Measurements from ENCODE around the gene MRPL19.
"Not testable (repeated sequence)": the region's sequence is repeated elsewhere in the genome, so short reads cannot be mapped to it uniquely, and the experiment has no call there.

The MRPL19 gene

GRCh38 chr2:75667884-75668283 is 21.3 kb downstream of the MRPL19 start:
- H3K27me3 ChIP-seq (ENCODE audit: control insufficient read depth, low read length), result no peaks in the 10 kb centered on the region
- peaks cover 71% of the 10 kb centered on the region for H3K36me3 ChIP-seq (ENCODE audit: control insufficient read depth, low read length)
- H3K27ac ChIP-seq (ENCODE audit: low read depth, low read length), result no peak overlapping the region
- no peak overlapping the region for H3K4me2 ChIP-seq (ENCODE audit: low read length)
- H3K4me3 ChIP-seq (ENCODE audit: low read length), result no peak overlapping the region
- no peaks in the 10 kb centered on the region for H3K79me2 ChIP-seq (ENCODE audit: control insufficient read depth, low read length)
- TF ChIP-seq CTCF (IDR thresholded peaks at IDR 0.05; ENCODE audit: low read depth, low read length, poor library complexity, severe bottlenecking) (no peak), EZH2phosphoT487 (IDR thresholded peaks at IDR 0.05; ENCODE audit: borderline replicate concordance, low read length) (no peak)
- no peaks in the 10 kb centered on the region for H3K9me2 ChIP-seq (replicated peaks; ENCODE audit: control insufficient read depth, low read length)
- no peaks in the 10 kb centered on the region; the same call in 1 of the 2 replicates for H3F3A ChIP-seq (ENCODE audit: control insufficient read depth, insufficient read depth)
- no peaks in the 10 kb centered on the region for H3K4me1 ChIP-seq (ENCODE audit: control insufficient read depth, low read length)
- H4K20me1 ChIP-seq (ENCODE audit: control insufficient read depth, insufficient read depth, low read depth, low read length), result no peaks in the 10 kb centered on the region
- no peaks in the 10 kb centered on the region for H3K9me3 ChIP-seq (ENCODE audit: control insufficient read depth, insufficient read depth, low read length)

- not testable (repeated sequence) for H3K4me1 ChIP-seq (ENCODE audit: control insufficient read depth, low read length); H4K20me1 ChIP-seq (ENCODE audit: control insufficient read depth, insufficient read depth, low read depth, low read length); H3K27ac ChIP-seq (ENCODE audit: low read depth, low read length); H3K79me2 ChIP-seq (ENCODE audit: control insufficient read depth, low read length); H3K9me3 ChIP-seq (ENCODE audit: control insufficient read depth, insufficient read depth, low read length); H3F3A ChIP-seq (ENCODE audit: control insufficient read depth, insufficient read depth); H3K4me2 ChIP-seq (ENCODE audit: low read length); H3K27me3 ChIP-seq (ENCODE audit: control insufficient read depth, low read length); H3K9me2 ChIP-seq (replicated peaks; ENCODE audit: control insufficient read depth, low read length); H3K4me3 ChIP-seq (ENCODE audit: low read length)
- peaks cover 55% of the 10 kb centered on the region for H3K36me3 ChIP-seq (ENCODE audit: control insufficient read depth, low read length)
Observed at GRCh38 chr2:75675423-75675822, 28.8 kb downstream of the MRPL19 start.

DNA sequence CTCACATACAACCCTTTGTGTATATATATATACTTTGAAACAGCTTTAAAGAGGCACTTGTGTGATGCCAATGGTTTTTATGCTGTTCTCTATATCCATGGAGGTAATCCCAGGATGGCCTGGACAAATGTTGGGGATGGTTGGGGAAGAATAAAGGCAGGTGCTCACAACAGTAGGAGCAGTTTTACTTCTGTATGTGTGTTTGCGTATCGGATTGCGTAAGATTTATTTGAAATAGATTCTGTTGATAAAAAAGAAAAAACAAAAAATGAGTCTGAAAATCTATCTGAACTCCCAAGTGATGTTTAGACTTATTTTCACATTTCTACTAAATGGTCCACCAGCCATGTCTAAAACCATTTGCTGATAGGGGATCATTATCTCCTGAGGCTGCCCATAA is 29.3 kb downstream of the MRPL19 start:
- Histone ChIP-seq H3K9me3 (ENCODE audit: control insufficient read depth, insufficient read depth, low read length) (no peaks in the 10 kb centered on the region), H3K27me3 (ENCODE audit: control insufficient read depth, low read length) (no peaks in the 10 kb centered on the region), H3K4me1 (ENCODE audit: control insufficient read depth, low read length) (no peaks in the 10 kb centered on the region), H3K4me2 (ENCODE audit: low read length) (no peak overlapping the region), H3F3A (ENCODE audit: control insufficient read depth, insufficient read depth) (no peaks in the 10 kb centered on the region; the same call in none of the 2 replicates), H3K4me3 (ENCODE audit: low read length) (no peak overlapping the region), H3K9me2 (replicated peaks; ENCODE audit: control insufficient read depth, low read length) (no peaks in the 10 kb centered on the region), H3K79me2 (ENCODE audit: control insufficient read depth, low read length) (no peaks in the 10 kb centered on the region), H4K20me1 (ENCODE audit: control insufficient read depth, insufficient read depth, low read depth, low read length) (no peaks in the 10 kb centered on the region), H3K36me3 (ENCODE audit: control insufficient read depth, low read length) (peaks cover 55% of the 10 kb centered on the region), H3K27ac (ENCODE audit: low read depth, low read length) (no peak overlapping the region)
- TF ChIP-seq EZH2phosphoT487 (IDR thresholded peaks at IDR 0.05; ENCODE audit: borderline replicate concordance, low read length), result no peak
- no peak for TF ChIP-seq CTCF (IDR thresholded peaks at IDR 0.05; ENCODE audit: low read depth, low read length, poor library complexity, severe bottlenecking)

DNA sequence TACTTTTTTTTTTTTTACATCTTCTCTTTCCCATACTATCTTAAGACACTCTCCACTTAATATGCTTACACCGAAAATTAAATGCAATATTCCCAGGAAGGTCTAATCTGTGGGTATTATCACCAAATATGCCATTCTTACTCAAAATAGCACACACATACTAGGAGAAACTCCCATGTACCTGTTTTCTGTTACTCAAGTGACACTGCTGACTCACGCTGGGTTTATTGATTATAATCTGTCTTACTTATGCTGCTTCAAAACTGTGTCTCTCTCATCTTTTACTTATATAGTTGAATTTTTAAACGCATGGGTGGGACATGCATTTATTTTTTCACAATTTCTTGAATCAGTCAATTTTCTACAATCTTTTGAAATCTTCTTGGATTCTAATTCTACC is 29.9 kb downstream of the MRPL19 start:
- Histone ChIP-seq H3K27ac (ENCODE audit: low read depth, low read length) (no peak overlapping the region), H3K27me3 (ENCODE audit: control insufficient read depth, low read length) (no peaks in the 10 kb centered on the region)

More for the DNA sequence above, 29.9 kb downstream of the MRPL19 start:
- Histone ChIP-seq H3K9me3 (ENCODE audit: control insufficient read depth, insufficient read depth, low read length) (no peaks in the 10 kb centered on the region), H3K79me2 (ENCODE audit: control insufficient read depth, low read length) (no peaks in the 10 kb centered on the region), H3F3A (ENCODE audit: control insufficient read depth, insufficient read depth) (no peaks in the 10 kb centered on the region; the same call in none of the 2 replicates), H3K4me2 (ENCODE audit: low read length) (no peak overlapping the region), H3K4me1 (ENCODE audit: control insufficient read depth, low read length) (no peaks in the 10 kb centered on the region), H3K9me2 (replicated peaks; ENCODE audit: control insufficient read depth, low read length) (no peaks in the 10 kb centered on the region), H3K36me3 (ENCODE audit: control insufficient read depth, low read length) (peaks cover 50% of the 10 kb centered on the region), H4K20me1 (ENCODE audit: control insufficient read depth, insufficient read depth, low read depth, low read length) (no peaks in the 10 kb centered on the region), H3K4me3 (ENCODE audit: low read length) (no peak overlapping the region)
- no peak for TF ChIP-seq EZH2phosphoT487 (IDR thresholded peaks at IDR 0.05; ENCODE audit: borderline replicate concordance, low read length)
- no peak for TF ChIP-seq CTCF (IDR thresholded peaks at IDR 0.05; ENCODE audit: low read depth, low read length, poor library complexity, severe bottlenecking)

All from DOHH2 (cell line).